Mesothelial cell of epicardium (in vitro differentiated cells): ENCODE data around the gene DNAJB6. TPM values are rescaled to one million over a fixed set of nuclear protein-coding genes. Genes with fewer than 3 reads are reported as not detected.

Experiments used
- DNase-seq, 2 experiments: peaks; one replicate each; pipeline ENCODE4 v3.0.0; 2021; ENCODE audit warnings: low spot score in 2 of 2; ENCODE audit not compliant: unreplicated experiment in 2 of 2
- H3K27ac Mint-ChIP-seq: 2 replicates; pipeline ENCODE4 v1.8.0; 2021; ENCODE audit warnings: mixed read lengths
- H3K27me3 Mint-ChIP-seq: 2 replicates; pipeline ENCODE4 v1.8.0; 2021; ENCODE audit warnings: low read depth, mixed read lengths
- H3K36me3 Mint-ChIP-seq: 2 replicates; pipeline ENCODE4 v1.8.0; 2021; ENCODE audit warnings: mixed read lengths
- H3K4me1 Mint-ChIP-seq: 2 replicates; pipeline ENCODE4 v1.8.0; 2021; ENCODE audit warnings: mixed read lengths
- H3K4me3 Mint-ChIP-seq: 2 replicates; pipeline ENCODE4 v1.8.0; 2021; ENCODE audit warnings: mild to moderate bottlenecking, moderate library complexity, mixed read lengths
- H3K9me3 Mint-ChIP-seq: 2 replicates; pipeline ENCODE4 v1.8.0; 2021; ENCODE audit warnings: mixed read lengths
- total RNA-seq: library from RNA; stranded (reverse); gene quantifications from 3 replicates; pipeline ENCODE4 v1.2.1, GENCODE V29; 2021
- TF ChIP-seq, protein P1 (sequence below): fragments of 200-600 bp; sonication (generic); IDR thresholded peaks from one replicate; pipeline ENCODE4 v1.5.0; 2021; ENCODE audit warnings: antibody characterized with exemption; ENCODE audit not compliant: unreplicated experiment

Gene DNAJB6
- total RNA-seq, 1 donor from 2014 or later, result 115 TPM

DNA sequence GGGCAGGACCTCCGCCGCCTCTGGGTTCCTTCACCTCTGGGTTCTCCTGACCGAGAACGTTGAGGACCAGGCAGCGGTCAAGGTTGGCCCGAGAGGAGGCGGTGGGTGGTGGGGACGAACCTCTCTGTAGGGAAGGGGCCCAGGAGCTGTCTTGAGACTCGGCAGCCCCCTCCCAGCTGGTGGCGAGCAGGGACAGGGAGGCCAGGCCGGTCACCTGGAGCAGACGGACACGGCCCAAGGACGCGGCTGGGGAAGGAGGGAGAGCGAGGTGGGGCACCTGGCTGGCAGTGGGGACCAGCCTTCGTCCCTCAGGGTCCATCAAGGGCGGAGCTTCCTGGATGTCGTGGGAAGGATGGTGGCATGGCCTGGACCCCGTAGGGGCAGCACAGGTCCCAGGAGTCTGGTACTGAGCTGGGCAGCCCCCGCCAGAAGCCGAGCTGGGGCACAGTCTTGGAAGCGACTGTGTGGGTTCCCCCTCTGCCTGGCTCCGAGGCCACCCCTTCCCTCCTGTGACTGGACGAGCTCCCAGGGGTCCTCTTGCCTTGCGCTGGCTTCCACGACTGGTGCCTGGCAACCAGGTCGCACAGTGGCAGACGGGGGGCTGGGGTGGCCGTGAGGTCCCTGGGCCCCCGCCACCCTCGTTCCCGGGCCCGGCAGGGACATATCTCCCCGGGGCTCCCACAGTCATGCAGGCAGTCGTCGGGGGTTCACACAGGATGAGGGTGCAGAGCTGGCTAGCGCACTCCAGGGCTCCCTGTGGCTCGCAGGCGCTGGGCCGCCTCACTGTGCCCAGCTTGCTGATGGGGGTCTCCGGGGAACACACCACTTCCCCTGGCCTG is 89.9 kb downstream of the DNAJB6 start:
- Mint-ChIP-seq H3K4me3 (no peak overlapping the region), H3K27me3 (no peaks in the 10 kb centered on the region), H3K36me3 (no peaks in the 10 kb centered on the region), H3K27ac (no peak overlapping the region), H3K4me1 (no peaks in the 10 kb centered on the region), H3K9me3 (no peaks in the 10 kb centered on the region)
- TF ChIP-seq, protein P1, sequence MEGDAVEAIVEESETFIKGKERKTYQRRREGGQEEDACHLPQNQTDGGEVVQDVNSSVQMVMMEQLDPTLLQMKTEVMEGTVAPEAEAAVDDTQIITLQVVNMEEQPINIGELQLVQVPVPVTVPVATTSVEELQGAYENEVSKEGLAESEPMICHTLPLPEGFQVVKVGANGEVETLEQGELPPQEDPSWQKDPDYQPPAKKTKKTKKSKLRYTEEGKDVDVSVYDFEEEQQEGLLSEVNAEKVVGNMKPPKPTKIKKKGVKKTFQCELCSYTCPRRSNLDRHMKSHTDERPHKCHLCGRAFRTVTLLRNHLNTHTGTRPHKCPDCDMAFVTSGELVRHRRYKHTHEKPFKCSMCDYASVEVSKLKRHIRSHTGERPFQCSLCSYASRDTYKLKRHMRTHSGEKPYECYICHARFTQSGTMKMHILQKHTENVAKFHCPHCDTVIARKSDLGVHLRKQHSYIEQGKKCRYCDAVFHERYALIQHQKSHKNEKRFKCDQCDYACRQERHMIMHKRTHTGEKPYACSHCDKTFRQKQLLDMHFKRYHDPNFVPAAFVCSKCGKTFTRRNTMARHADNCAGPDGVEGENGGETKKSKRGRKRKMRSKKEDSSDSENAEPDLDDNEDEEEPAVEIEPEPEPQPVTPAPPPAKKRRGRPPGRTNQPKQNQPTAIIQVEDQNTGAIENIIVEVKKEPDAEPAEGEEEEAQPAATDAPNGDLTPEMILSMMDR, result no peak
- no peak for DNase-seq

DNA sequence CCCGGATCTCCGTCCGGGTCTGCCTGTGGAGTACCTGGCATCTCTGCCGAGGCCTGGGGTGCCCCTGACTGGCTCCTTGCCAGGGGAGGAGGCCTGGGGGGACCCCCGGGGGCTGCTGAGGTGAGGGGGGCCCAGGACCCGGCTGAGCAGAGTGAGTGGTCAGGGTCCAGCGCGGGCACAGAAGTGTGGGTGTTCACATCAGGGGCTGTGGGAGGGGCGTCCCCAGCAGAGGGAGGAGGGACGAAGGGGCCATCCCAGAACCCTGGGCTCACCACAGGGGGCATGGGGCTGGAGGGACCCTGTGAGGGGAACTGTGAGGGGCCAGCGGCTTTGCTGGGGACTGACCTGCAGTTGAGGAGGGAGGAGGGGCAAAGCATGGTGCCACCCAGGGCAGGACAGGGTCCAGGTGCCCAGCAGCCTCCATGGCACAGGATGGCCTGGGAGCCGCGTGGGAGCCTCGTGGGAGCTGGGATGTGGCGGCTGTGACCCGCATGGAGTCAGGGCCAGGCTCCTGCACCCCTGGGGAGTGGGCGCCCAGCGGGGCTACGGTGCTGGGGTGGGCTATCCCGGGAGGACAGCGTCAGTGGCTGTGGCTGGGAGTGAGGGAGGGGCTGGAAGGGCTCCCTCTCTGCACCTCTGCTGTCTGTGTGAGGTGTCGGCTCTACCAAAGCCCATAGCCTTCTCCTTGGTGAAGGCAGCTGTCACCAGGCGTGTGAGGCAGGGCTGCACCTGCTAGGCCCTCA is 91.2 kb downstream of the DNAJB6 start:
- Mint-ChIP-seq H3K4me3 (no peak overlapping the region), H3K27ac (no peak overlapping the region), H3K4me1 (peaks cover 8% of the 10 kb centered on the region), H3K27me3 (no peaks in the 10 kb centered on the region), H3K36me3 (no peaks in the 10 kb centered on the region), H3K9me3 (no peaks in the 10 kb centered on the region)
- TF ChIP-seq, protein P1, result no peak
- DNase-seq, result no peak

DNA sequence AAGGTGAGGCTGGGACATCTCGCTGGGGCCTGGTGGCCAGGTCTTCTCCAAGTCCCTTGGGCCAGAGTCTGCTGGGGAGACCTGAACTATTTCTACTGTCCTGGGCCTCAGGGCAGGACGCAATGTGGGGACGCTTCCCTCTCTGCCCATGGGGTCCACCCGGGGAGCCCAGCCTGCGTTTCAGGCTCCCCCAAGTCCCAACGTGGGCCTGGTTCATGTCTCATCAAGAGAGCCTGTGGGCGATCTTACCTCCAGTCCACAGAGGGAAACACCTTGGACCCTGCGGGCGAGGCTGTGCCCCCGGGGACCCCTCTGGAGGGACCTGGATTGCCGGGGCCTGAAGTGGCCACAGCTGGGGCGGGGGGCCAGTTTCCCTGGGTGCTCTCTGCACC is 91.7 kb downstream of the DNAJB6 start:
- Mint-ChIP-seq H3K27me3 (no peaks in the 10 kb centered on the region), H3K36me3 (no peaks in the 10 kb centered on the region), H3K9me3 (no peaks in the 10 kb centered on the region), H3K27ac (no peak overlapping the region), H3K4me3 (no peak overlapping the region), H3K4me1 (peaks cover 13% of the 10 kb centered on the region)
- TF ChIP-seq, protein P1, result no peak
- DNase-seq, result no peak

DNA sequence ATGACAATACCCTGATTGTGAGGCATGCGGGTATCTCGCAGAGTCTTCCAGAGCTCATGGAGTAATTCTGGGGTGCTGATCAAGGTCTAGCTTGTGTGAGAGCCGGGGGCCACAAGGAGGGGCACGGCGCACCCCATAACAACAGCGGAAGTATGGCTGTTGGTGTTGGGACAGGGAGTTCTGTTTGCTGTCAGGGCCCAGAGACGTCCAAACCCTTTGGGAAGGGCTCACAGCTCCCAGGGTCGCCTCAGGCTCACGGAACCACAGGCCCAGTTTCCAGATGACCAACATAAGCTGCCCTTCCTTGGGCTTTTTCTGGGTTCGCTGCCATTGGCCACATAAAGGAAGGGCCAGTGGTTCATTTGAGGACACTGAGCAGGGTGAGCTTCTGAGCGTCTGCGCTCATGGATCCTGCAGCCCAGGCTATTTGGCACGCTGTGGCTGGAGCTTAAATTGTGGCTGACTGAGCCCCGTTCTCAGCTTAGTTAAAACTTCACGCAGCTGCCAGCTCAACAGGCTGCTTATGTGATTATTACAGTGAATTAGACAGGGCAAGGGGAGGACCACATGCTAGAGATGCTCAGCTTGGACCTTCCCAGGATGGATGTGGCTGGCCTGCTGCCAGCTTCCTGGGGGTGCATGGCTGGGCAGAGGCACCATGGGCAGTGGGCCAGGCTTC is 92.3 kb downstream of the DNAJB6 start:
- peaks cover 15% of the 10 kb centered on the region for H3K4me1 Mint-ChIP-seq
- TF ChIP-seq, protein P1, result no peak
- no peaks in the 10 kb centered on the region for H3K27me3 Mint-ChIP-seq
- no peaks in the 10 kb centered on the region for H3K9me3 Mint-ChIP-seq
- no peak overlapping the region for H3K4me3 Mint-ChIP-seq
- H3K36me3 Mint-ChIP-seq, result no peaks in the 10 kb centered on the region
- DNase-seq, result no peak
- no peak overlapping the region for H3K27ac Mint-ChIP-seq

DNA sequence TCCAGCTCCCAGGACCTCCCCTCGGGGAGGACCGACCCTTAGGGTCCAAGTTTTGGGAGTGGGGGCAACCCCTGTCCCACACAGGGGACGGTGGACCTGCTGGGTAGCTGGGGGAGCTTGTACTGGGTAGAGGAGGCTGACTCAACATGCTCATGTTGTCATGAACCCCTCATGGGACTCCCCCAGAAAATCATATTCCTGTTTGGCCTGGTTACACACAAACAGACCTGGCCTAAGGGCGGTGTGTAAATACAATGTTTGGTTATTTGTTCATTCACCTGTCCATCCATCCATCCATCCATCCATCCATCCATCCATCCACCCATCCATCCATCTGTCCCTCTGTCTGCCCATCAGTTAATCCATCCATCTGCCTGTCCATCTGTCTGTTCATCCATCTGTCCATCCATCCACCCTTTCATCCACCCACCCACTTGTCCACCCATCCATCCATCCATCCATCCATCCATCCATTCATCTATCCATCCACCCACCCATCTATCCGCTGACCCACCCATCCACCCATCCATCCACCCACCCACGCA is 92.9 kb downstream of the DNAJB6 start:
- peaks cover 3% of the 10 kb centered on the region for H3K27me3 Mint-ChIP-seq
- peaks cover 15% of the 10 kb centered on the region for H3K4me1 Mint-ChIP-seq
- DNase-seq, result no peak
- no peak overlapping the region for H3K4me3 Mint-ChIP-seq
- H3K36me3 Mint-ChIP-seq, result no peaks in the 10 kb centered on the region
- TF ChIP-seq, protein P1, result no peak
- no peak overlapping the region for H3K27ac Mint-ChIP-seq
- H3K9me3 Mint-ChIP-seq, result no peaks in the 10 kb centered on the region
